Smooth muscle cell (in vitro differentiated cells): Measurements from ENCODE around the gene RIT2. TPM values are rescaled to one million over a fixed set of nuclear protein-coding genes. Genes with fewer than 3 reads are reported as not detected.
"Not testable (repeated sequence)": the region's sequence is repeated elsewhere in the genome, so short reads cannot be mapped to it uniquely, and the experiment has no call there.

Experiments
- DNase-seq: peaks from one replicate; lab custom pipeline; 2025; ENCODE audit not compliant: unreplicated experiment; lab: John Stamatoyannopoulos, UW
- H2AFZ ChIP-seq: fragments of 200-600 bp; sonication (generic); 2 replicates; pipeline ENCODE4 v1.6.0; 2016; ENCODE audit warnings: antibody characterized with exemption, low read depth, mild to moderate bottlenecking
- H3F3A ChIP-seq: fragments of 200-600 bp; sonication (generic); 2 replicates; pipeline ENCODE4 v1.6.0; 2017; ENCODE audit warnings: antibody characterized with exemption, low read depth
- H3K27ac ChIP-seq: fragments of 200-600 bp; sonication (generic); 2 replicates; pipeline ENCODE4 v1.5.1; 2016; ENCODE audit warnings: low read depth, mild to moderate bottlenecking
- H3K27me3 ChIP-seq: fragments of 200-600 bp; sonication (generic); 2 replicates; pipeline ENCODE4 v1.6.1; 2016; ENCODE audit warnings: low read depth, mild to moderate bottlenecking
- H3K36me3 ChIP-seq: fragments of 200-600 bp; sonication (generic); 2 replicates; pipeline ENCODE4 v1.5.1; 2016; ENCODE audit warnings: low read depth
- H3K4me1 ChIP-seq: fragments of 200-600 bp; sonication (generic); 2 replicates; pipeline ENCODE4 v1.5.1; 2016; ENCODE audit warnings: low read depth
- H3K4me2 ChIP-seq: fragments of 200-600 bp; sonication (generic); 2 replicates; pipeline ENCODE4 v1.6.0; 2016; ENCODE audit warnings: mild to moderate bottlenecking
- H3K4me3 ChIP-seq: fragments of 200-600 bp; sonication (generic); 2 replicates; pipeline ENCODE4 v1.5.1; 2016; ENCODE audit warnings: mild to moderate bottlenecking
- H3K79me2 ChIP-seq: fragments of 200-600 bp; sonication (generic); 2 replicates; pipeline ENCODE4 v1.6.0; 2016; ENCODE audit warnings: low read depth, mild to moderate bottlenecking
- H3K9ac ChIP-seq: fragments of 200-600 bp; sonication (generic); 2 replicates; pipeline ENCODE4 v1.6.0; 2016; ENCODE audit warnings: low read depth
- H3K9me3 ChIP-seq: fragments of 200-600 bp; sonication (generic); replicated peaks from 2 replicates; pipeline ENCODE4 v1.5.1; 2016; ENCODE audit warnings: low read depth
- H4K20me1 ChIP-seq: fragments of 200-600 bp; sonication (generic); 2 replicates; pipeline ENCODE4 v1.6.0; 2016; ENCODE audit warnings: low read depth
- WGBS: methylation state at CpG from one replicate; pipeline ENCODE4 v1.1.7; 2016; ENCODE audit warnings: low lambda C conversion rate; 5-methylcytosine and 5-hydroxymethylcytosine counted together
- polyA plus RNA-seq: library from polyadenylated mRNA; unstranded; fragments of >200 nt; fragmentation: Nextera tagmentation; extraction: Ambion mirVana; gene quantifications from 2 replicates; pipeline ENCODE4 v1.2.1, GENCODE V29; 2016
- total RNA-seq: library from RNA; depleted of rRNA; stranded (reverse); fragments of >200 nt; gene quantifications from 2 replicates; pipeline ENCODE4 v1.2.3, GENCODE V29; 2014
- TF ChIP-seq, protein P1 (sequence below): fragments of 200-600 bp; sonication (generic); IDR thresholded peaks from 2 replicates; pipeline ENCODE4 v1.5.1; 2017; ENCODE audit warnings: borderline replicate concordance, mild to moderate bottlenecking, antibody characterized with exemption; ENCODE audit not compliant: insufficient read depth, poor library complexity, severe bottlenecking

RIT2 gene
- total and polyA plus RNA-seq, 2 experiments from 2014 or later, result not detected

DNA sequence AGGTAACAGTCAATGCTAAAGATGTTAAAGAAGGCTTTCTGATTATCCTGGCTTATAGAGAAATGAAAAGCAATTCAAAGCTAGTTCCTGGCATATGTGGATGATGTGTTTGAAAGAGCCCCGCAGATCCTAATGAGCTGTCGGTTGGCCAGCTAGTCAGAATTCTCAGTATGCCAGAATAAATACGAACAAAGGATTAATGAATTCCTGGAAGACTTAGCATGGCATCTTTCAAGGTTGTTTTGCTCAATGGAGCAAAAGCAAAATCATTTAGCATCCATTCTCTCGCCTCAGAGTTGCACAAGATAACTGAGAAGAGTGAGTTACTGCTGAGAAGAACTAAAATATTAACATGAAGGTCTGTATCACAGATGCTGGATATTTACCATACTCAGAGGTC is 307.6 kb downstream of the RIT2 start:
- Histone ChIP-seq H3K9me3 (no peaks in the 10 kb centered on the region), H3K4me2 (no peak overlapping the region), H3K27ac (no peak overlapping the region), H3K27me3 (no peaks in the 10 kb centered on the region), H3F3A (no peaks in the 10 kb centered on the region), H3K4me1 (peaks cover 14% of the 10 kb centered on the region), H3K36me3 (no peaks in the 10 kb centered on the region), H4K20me1 (no peaks in the 10 kb centered on the region), H3K79me2 (no peaks in the 10 kb centered on the region), H3K4me3 (no peak overlapping the region), H3K9ac (no peak overlapping the region), H2AFZ (peak overlapping the region; percentile 18)
- TF ChIP-seq, protein P1, sequence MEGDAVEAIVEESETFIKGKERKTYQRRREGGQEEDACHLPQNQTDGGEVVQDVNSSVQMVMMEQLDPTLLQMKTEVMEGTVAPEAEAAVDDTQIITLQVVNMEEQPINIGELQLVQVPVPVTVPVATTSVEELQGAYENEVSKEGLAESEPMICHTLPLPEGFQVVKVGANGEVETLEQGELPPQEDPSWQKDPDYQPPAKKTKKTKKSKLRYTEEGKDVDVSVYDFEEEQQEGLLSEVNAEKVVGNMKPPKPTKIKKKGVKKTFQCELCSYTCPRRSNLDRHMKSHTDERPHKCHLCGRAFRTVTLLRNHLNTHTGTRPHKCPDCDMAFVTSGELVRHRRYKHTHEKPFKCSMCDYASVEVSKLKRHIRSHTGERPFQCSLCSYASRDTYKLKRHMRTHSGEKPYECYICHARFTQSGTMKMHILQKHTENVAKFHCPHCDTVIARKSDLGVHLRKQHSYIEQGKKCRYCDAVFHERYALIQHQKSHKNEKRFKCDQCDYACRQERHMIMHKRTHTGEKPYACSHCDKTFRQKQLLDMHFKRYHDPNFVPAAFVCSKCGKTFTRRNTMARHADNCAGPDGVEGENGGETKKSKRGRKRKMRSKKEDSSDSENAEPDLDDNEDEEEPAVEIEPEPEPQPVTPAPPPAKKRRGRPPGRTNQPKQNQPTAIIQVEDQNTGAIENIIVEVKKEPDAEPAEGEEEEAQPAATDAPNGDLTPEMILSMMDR, result no peak
- WGBS, result 84% methylated on average over 4 of the region's 4 CpGs
- no peak for DNase-seq

GRCh38 chr18:42801706-42802105 is 313.8 kb downstream of the RIT2 start:
- peak overlapping the region; percentile 92 for H3K27ac ChIP-seq
- no peak for DNase-seq
- no peaks in the 10 kb centered on the region for H3K27me3 ChIP-seq
- no peaks in the 10 kb centered on the region for H3K9me3 ChIP-seq
- 5% methylated on average over 2 of the region's 2 CpGs for WGBS
- no peaks in the 10 kb centered on the region for H4K20me1 ChIP-seq
- no peaks in the 10 kb centered on the region for H3F3A ChIP-seq
- H3K4me3 ChIP-seq, result no peak overlapping the region
- no peak overlapping the region for H2AFZ ChIP-seq
- no peaks in the 10 kb centered on the region for H3K36me3 ChIP-seq
- peak overlapping the region; percentile 54 for H3K4me2 ChIP-seq
- TF ChIP-seq, protein P1, result no peak
- peak overlapping the region; percentile 52 for H3K9ac ChIP-seq
- peaks cover 30% of the 10 kb centered on the region for H3K4me1 ChIP-seq
- H3K79me2 ChIP-seq, result no peaks in the 10 kb centered on the region

DNA sequence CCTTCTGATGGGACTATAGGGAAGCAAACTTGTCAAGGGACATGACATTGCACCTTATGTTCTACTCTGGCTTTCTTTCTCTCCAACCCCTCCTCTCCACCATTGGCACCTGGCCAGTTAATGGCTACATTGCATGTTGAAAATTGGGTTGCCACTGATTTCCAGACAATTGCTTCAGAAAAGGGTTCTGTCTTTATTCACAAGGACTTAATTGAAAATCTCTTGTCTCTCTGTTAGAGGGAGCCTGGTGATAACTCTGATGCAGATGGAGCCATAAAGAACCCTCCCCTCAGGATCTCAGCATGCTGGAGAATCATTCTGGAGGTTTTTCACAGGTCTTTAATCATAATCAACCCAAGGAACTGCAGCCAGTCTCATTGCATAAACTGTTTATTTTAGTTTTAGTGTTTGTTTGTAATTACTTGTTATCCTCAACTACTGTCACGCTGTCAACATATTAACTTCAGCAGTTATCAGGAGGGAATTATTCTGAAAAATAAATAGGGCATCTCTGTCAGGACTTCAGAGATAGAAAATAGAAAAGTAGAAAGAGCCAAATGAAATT is 316.8 kb downstream of the RIT2 start:
- TF ChIP-seq, protein P1, result no peak
- Histone ChIP-seq H3K27me3 (no peaks in the 10 kb centered on the region), H3K36me3 (no peaks in the 10 kb centered on the region), H3K4me3 (no peak overlapping the region), H3K9me3 (no peaks in the 10 kb centered on the region), H3K4me1 (peaks cover 30% of the 10 kb centered on the region), H4K20me1 (no peaks in the 10 kb centered on the region), H3K4me2 (no peak overlapping the region), H3K9ac (no peak overlapping the region), H3F3A (no peaks in the 10 kb centered on the region), H2AFZ (peak overlapping the region; percentile 56), H3K79me2 (no peaks in the 10 kb centered on the region), H3K27ac (peak overlapping the region; percentile 92)
- WGBS, result 40% methylated on average over 1 of the region's 1 CpG
- no peak for DNase-seq

- H3K27ac ChIP-seq, H3F3A ChIP-seq, H2AFZ ChIP-seq, H3K79me2 ChIP-seq, H3K9me3 ChIP-seq, H4K20me1 ChIP-seq, DNase-seq, H3K27me3 ChIP-seq, H3K36me3 ChIP-seq, H3K4me2 ChIP-seq, H3K4me3 ChIP-seq, H3K9ac ChIP-seq: not testable (repeated sequence)
- WGBS, result 99% methylated on average over 30 of the region's 33 CpGs
- H3K4me1 ChIP-seq, result peaks cover 27% of the 10 kb centered on the region
Observed at GRCh38 chr18:42795213-42795789, 320.2 kb downstream of the RIT2 start.
